Right lobe of liver (tissue), 6 donors: ENCODE measurements around the gene OTC. TPM values are rescaled to one million over a fixed set of nuclear protein-coding genes. Genes with fewer than 3 reads are reported as not detected.

Experiments used
- ATAC-seq, 4 donors: fragments of 200-7000 bp; cut with Tn5 transposase; one replicate each; pipeline ENCODE4 v1.9.1; 2020; ENCODE audit warnings: mild to moderate bottlenecking in 4 of 4, moderate library complexity in 4 of 4
- DNase-seq, 3 donors: peaks; one replicate each; pipeline ENCODE4 v3.0.0-alpha.2; 2020
- H3K27ac ChIP-seq, 3 donors: fragments of 200-600 bp; one replicate each; pipeline ENCODE4 v1.8.0; 2022
- H3K27me3 ChIP-seq, 2 donors: fragments of 200-600 bp; one replicate each; pipeline ENCODE4 v1.8.0; 2022
- H3K36me3 ChIP-seq, 4 donors: fragments of 200-600 bp; sonication (generic) in 1 of 4; one replicate each; pipeline versions ENCODE4 v1.5.1 to v1.8.0; 2017 to 2022; ENCODE audit warnings: control low read depth in 1 of 4
- H3K4me1 ChIP-seq, 4 donors: fragments of 200-600 bp; sonication (generic) in 1 of 4; one replicate each; pipeline versions ENCODE4 v1.5.1 to v1.8.0; 2017 to 2022; ENCODE audit warnings: control low read depth in 1 of 4
- H3K4me3 ChIP-seq, 3 donors: fragments of 200-600 bp; one replicate each; pipeline ENCODE4 v1.8.0; 2022
- H3K9me3 ChIP-seq, 4 donors: fragments of 200-600 bp; sonication (generic) in 1 of 4; one replicate each; pipeline versions ENCODE4 v1.5.1 to v1.8.0; 2017 to 2022; ENCODE audit warnings: control low read depth in 1 of 4
- POLR2A ChIP-seq: fragments of 450-650 bp; IDR thresholded peaks from one replicate; pipeline ENCODE4 v1.6.1; 2017; ENCODE audit warnings: antibody characterized with exemption, mild to moderate bottlenecking
- WGBS: methylation state at CpG from one replicate; pipeline ENCODE4 v1.1.6; 2018; ENCODE audit warnings: low coverage, low lambda C conversion rate; ENCODE audit not compliant: insufficient coverage; ENCODE audit errors: missing lambda C conversion rate; 5-methylcytosine and 5-hydroxymethylcytosine counted together
- intact Hi-C, 2 donors: fragments of 100-400 bp; cut with DNase I; formaldehyde crosslinking; loops; one replicate each; pipeline versions ENCODE4 v1.11.2 to v1.14.1; 2022
- total RNA-seq, 6 experiments: library from RNA; depleted of rRNA in 2 of 6; stranded (reverse); fragments of >200 nt in 2 of 6; fragmentation: NEBNext Ultra II Directional in 3 of 6; extraction: Animal tissue kit (Norgen Biotek cat#: 25700) in 3 of 6; gene quantifications; one replicate each; pipeline versions ENCODE4 v1.1.0 to v1.2.4, GENCODE V29; 2016 to 2023
- TF ChIP-seq, protein P1 (sequence below), 4 donors: fragments of 200-600 bp in 3 of 4; fragments of 450-650 bp in 1 of 4; IDR thresholded peaks; one replicate each; pipeline versions ENCODE4 v1.5.1 to v1.8.0; 2016 to 2022; ENCODE audit warnings: antibody characterized with exemption in 4 of 4, mild to moderate bottlenecking in 2 of 4
- donor health status: DM: no; HTN: yes; CAD: no.
- donor health status: DM: no; HTN: no; CAD: no.
- donor health status: DM: no; HTN: no; CAD: no.
- donor health status: DM: no; HTN: yes; CAD: no.
- donor health status: DM: no; HTN: yes; CAD: no.

Gene OTC
- total RNA-seq, 6 experiments from 2014 or later = 84.6 to 212 (median 95.5) TPM

DNA sequence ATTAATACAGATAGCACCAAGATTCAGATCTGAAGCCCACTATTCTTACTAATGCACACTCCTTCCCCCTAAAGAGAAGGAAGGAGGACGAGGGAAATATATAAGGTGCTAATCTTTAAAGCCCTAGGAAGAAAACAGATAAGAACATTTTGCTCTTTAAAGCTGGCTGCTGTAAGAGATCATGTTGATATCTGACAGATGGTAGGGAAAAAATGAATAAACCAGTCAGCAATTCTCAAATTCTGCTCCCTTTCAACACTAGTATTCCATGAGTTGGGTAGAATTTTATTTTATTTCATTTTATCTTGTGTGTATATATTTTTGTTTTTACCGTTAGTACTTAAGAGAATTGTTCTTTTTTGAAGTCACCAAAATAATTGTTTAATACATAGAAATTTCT lies 19.2 kb downstream of the OTC start:
- no peak for TF ChIP-seq POLR2A
- TF ChIP-seq, protein P1, sequence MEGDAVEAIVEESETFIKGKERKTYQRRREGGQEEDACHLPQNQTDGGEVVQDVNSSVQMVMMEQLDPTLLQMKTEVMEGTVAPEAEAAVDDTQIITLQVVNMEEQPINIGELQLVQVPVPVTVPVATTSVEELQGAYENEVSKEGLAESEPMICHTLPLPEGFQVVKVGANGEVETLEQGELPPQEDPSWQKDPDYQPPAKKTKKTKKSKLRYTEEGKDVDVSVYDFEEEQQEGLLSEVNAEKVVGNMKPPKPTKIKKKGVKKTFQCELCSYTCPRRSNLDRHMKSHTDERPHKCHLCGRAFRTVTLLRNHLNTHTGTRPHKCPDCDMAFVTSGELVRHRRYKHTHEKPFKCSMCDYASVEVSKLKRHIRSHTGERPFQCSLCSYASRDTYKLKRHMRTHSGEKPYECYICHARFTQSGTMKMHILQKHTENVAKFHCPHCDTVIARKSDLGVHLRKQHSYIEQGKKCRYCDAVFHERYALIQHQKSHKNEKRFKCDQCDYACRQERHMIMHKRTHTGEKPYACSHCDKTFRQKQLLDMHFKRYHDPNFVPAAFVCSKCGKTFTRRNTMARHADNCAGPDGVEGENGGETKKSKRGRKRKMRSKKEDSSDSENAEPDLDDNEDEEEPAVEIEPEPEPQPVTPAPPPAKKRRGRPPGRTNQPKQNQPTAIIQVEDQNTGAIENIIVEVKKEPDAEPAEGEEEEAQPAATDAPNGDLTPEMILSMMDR (IDR thresholded peaks at IDR 0.05) = no peak
- no peaks in the 10 kb centered on the region for H3K4me1 ChIP-seq
- no peak overlapping the region for H3K27ac ChIP-seq
- 53% methylated on average over 2 of the region's 2 CpGs for WGBS
- no peak overlapping the region for H3K4me3 ChIP-seq
- no peaks in the 10 kb centered on the region for H3K9me3 ChIP-seq
- H3K27me3 ChIP-seq = no peaks in the 10 kb centered on the region
- H3K36me3 ChIP-seq = peaks cover 0 to 10% (median 0%) of the 10 kb centered on the region in 4 donors
- intact Hi-C loops = no loop called here
- ATAC-seq (no peak), DNase-seq (no peak)

DNA sequence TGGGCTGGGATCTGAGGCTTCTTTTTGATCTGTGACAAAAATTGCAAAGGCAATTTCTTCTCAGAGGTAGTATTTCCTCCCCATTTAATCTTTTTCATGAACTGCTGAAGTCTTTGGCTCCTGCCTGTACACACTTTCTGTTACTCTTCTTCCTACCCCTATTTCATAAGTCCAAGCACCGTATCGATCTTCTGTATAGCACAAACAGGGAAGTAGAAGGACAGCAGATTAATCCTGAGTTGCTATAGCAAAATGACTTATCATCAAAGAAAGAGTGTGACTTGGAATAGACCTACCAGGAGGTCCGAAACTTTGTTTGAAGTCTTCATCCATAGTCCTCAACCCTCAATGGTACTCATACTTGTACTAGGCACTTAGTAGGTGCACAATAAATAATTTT lies 22.0 kb downstream of the OTC start:
- Histone ChIP-seq H3K36me3 (peaks cover 0 to 10% (median 0%) of the 10 kb centered on the region in 4 donors), H3K27ac (no peak overlapping the region), H3K9me3 (no peaks in the 10 kb centered on the region), H3K4me1 (no peaks in the 10 kb centered on the region), H3K4me3 (no peak overlapping the region), H3K27me3 (peaks cover 0 to 3% of the 10 kb centered on the region in 2 donors)
- WGBS = 71% methylated on average over 3 of the region's 3 CpGs
- DNase-seq (no peak), ATAC-seq (no peak)
- intact Hi-C loops = no loop called here
- TF ChIP-seq POLR2A = no peak
- TF ChIP-seq, protein P1 (IDR thresholded peaks at IDR 0.05) = no peak

DNA sequence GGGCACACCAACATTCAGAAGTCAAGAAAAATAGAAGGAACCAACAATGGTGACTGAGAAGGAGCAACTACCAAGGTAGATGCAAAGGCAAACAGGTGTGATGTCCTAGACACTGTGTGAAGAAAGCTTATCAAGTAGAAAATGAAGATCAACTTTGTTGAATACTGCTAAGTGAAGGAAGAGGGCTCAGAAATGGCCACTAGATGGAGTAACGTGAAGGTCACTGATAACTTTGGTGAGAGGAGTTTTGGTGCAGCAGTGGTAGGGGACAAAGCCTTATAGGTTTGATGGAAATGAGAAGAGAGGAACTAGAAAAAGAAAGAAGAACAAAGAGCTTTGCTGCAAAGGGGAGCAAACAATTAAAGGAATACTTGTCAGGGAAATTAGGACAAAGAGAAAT lies 23.5 kb downstream of the OTC start:
- Histone ChIP-seq H3K4me3 (no peak overlapping the region), H3K4me1 (no peaks in the 10 kb centered on the region), H3K9me3 (no peaks in the 10 kb centered on the region), H3K27me3 (peaks cover 0 to 3% of the 10 kb centered on the region in 2 donors), H3K27ac (no peak overlapping the region), H3K36me3 (peaks cover 0 to 5% (median 0%) of the 10 kb centered on the region in 4 donors)
- intact Hi-C loops = no loop called here
- TF ChIP-seq POLR2A = no peak
- TF ChIP-seq, protein P1 (IDR thresholded peaks at IDR 0.05) = peak; percentile 25 to 53 (median 47)
- DNase-seq (no peak), ATAC-seq (peak; percentile 53 to 61 (median 55))
- WGBS = 29% methylated on average over 1 of the region's 1 CpG

DNA sequence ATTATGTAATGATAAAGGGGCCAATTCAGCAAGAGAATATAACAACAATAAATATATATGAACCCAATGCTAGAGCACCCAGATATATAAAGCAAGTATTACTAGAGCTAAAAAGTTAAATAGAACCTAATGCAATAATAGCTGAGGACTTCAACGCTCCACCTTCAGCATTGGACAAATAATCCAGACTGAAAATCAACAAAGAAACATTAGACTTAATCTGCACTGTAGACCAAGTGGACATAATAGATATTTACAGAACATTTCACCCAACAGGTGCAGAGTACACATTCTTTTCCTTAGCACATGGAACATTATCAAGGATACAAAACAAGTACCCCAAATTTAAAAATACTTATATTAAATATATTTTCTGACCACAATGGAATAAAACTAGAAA lies 24.3 kb downstream of the OTC start:
- DNase-seq (no peak), ATAC-seq (no peak)
- no peak overlapping the region for H3K4me3 ChIP-seq
- intact Hi-C loops = no loop called here
- H3K36me3 ChIP-seq = peaks cover 0 to 5% (median 0%) of the 10 kb centered on the region in 4 donors
- TF ChIP-seq, protein P1 (IDR thresholded peaks at IDR 0.05) = no peak
- no peak for TF ChIP-seq POLR2A
- no peak overlapping the region for H3K27ac ChIP-seq
- H3K27me3 ChIP-seq = peaks cover 0 to 3% of the 10 kb centered on the region in 2 donors
- WGBS = 18% methylated on average over 1 of the region's 1 CpG
- H3K9me3 ChIP-seq = no peaks in the 10 kb centered on the region
- no peaks in the 10 kb centered on the region for H3K4me1 ChIP-seq

DNA sequence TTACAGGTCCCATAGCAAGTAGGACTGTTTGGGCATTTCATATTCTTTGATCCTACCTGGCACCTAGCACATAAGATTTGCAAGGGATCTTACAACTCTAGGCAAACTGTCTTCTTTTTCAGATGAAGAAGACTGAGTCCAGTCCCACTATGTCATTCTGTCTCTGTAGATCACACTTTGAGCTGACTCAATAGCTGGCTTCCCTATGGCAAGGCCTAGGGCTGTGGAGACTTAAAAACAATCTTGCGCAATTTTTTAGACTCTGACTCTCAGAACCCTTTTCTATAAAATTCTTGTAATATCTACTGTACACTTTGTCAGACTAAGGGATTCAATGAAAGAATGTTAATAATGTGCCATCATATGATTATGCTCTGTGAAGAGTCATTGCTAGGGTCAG lies 26.7 kb downstream of the OTC start:
- peaks cover 0 to 5% (median 0%) of the 10 kb centered on the region in 4 donors for H3K36me3 ChIP-seq
- no peak for DNase-seq
- no peak overlapping the region for H3K27ac ChIP-seq
- WGBS = 88% methylated on average over 1 of the region's 1 CpG
- H3K4me3 ChIP-seq = no peak overlapping the region
- H3K4me1 ChIP-seq = no peaks in the 10 kb centered on the region
- peak in 2 of 4 donors; percentile 38 to 59 for ATAC-seq
- H3K27me3 ChIP-seq = peaks cover 0 to 3% of the 10 kb centered on the region in 2 donors
- intact Hi-C loops = no loop called here
- TF ChIP-seq, protein P1 (IDR thresholded peaks at IDR 0.05) = no peak
- TF ChIP-seq POLR2A = no peak
- H3K9me3 ChIP-seq = no peaks in the 10 kb centered on the region
